RWPE2 (cell line): ENCODE data around the gene ANTXRL.
A peak's percentile ranks its signal among the peaks of the same experiment; 100 is the strongest.

Experiments
- ATAC-seq: fragments of 200-7000 bp; cut with Tn5 transposase; 3 replicates; pipeline ENCODE4 v1.9.1; 2021; ENCODE audit warnings: low read depth
- DNase-seq: peaks from one replicate; pipeline ENCODE4 v3.0.0-alpha.2; 2020; ENCODE audit warnings: low spot score
- H3K27ac ChIP-seq: fragments of 450-650 bp; 2 replicates; pipeline ENCODE4 v1.5.1; 2017; ENCODE audit warnings: mild to moderate bottlenecking; ENCODE audit not compliant: poor library complexity, severe bottlenecking
- H3K27me3 ChIP-seq: fragments of 250-450 bp; sonication (Bioruptor Pico); 2 replicates; pipeline ENCODE4 v1.5.1; 2021; ENCODE audit warnings: mild to moderate bottlenecking, moderate library complexity; ENCODE audit not compliant: insufficient read depth, poor library complexity, severe bottlenecking
- H3K36me3 ChIP-seq: fragments of 250-450 bp; sonication (Bioruptor Pico); 2 replicates; pipeline ENCODE4 v1.5.1; 2020; ENCODE audit warnings: low read depth, mild to moderate bottlenecking, moderate library complexity
- H3K4me1 ChIP-seq: fragments of 250-450 bp; sonication (Bioruptor Pico); 2 replicates; pipeline ENCODE4 v1.5.1; 2021; ENCODE audit warnings: mild to moderate bottlenecking, moderate library complexity; ENCODE audit not compliant: insufficient read depth, poor library complexity, severe bottlenecking
- H3K4me3 ChIP-seq: fragments of 250-450 bp; sonication (Bioruptor Pico); 2 replicates; pipeline ENCODE4 v1.5.1; 2021; ENCODE audit warnings: mild to moderate bottlenecking, moderate library complexity; ENCODE audit not compliant: severe bottlenecking
- H3K9me3 ChIP-seq: fragments of 250-450 bp; sonication (Bioruptor Pico); 2 replicates; pipeline ENCODE4 v1.5.1; 2021; ENCODE audit warnings: mild to moderate bottlenecking, moderate library complexity; ENCODE audit not compliant: severe bottlenecking
- CTCF ChIP-seq: fragments of 450-650 bp; IDR thresholded peaks from one replicate; pipeline ENCODE4 v1.5.1; 2017; ENCODE audit warnings: mild to moderate bottlenecking, moderate library complexity; ENCODE audit not compliant: poor library complexity, severe bottlenecking

The ANTXRL gene

GRCh38 chr10:46283580-46284285 is 3.1 kb upstream of the ANTXRL start:
- no peak for TF ChIP-seq CTCF
- Histone ChIP-seq H3K27ac (no peak overlapping the region), H3K9me3 (no peaks in the 10 kb centered on the region), H3K4me1 (no peaks in the 10 kb centered on the region), H3K4me3 (peak overlapping the region; percentile 69), H3K36me3 (no peaks in the 10 kb centered on the region), H3K27me3 (peaks cover 11% of the 10 kb centered on the region)
- DNase-seq (no peak), ATAC-seq (no peak)

DNA sequence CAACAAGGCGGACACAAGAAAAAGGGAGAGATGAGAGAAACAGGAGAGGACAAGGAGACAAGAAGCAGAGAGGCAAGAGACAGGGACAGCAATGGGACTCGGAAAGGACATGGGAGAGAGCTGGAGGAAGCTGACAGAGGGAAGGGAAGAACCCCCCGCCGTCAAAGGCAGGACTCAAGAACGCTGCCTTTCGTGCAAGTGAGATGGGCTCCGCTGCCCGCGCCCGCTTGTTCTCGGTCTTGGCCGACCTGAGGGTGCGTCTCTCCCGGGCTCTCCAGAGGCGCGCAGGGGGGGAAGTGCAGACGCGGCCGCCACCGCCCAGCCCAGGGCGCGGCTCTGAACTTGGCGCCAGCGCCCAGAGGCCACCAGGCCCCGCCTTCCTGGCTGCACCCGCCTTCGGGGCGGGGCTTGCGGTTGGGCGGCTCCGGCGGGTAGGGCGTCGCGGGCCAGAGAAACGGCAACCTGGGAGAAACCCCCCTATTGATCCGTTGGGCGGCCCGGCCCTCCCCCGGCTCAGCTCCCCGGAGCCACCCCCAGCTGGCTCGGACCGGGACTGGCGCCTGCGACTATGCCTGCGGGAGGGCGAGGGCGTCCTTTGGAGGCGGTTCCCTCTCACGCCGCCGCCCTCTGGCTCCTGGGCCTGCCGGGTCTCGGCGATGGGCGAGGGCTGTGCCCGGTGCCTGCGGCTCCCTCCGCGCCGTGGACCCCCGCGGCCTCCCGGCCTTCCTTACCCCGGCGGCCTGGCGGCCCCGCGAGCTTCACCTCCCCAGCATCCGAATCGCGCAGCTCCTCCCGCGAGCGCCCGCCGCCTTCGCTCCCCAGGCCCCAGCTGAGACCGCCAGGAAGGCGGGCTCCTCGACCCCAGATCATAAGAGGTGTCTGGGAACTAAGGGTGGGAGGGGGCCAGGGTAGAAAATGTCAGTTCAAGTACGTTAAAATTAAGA is 2.2 kb upstream of the ANTXRL start:
- Histone ChIP-seq H3K4me3 (peak overlapping the region; percentile 69), H3K9me3 (no peaks in the 10 kb centered on the region), H3K4me1 (no peaks in the 10 kb centered on the region), H3K36me3 (no peaks in the 10 kb centered on the region), H3K27ac (peak overlapping the region; percentile 7), H3K27me3 (peaks cover 11% of the 10 kb centered on the region)
- no peak for TF ChIP-seq CTCF
- DNase-seq (peak; percentile 74), ATAC-seq (peak; percentile 87)

GRCh38 chr10:46285300-46285699 is 1.5 kb upstream of the ANTXRL start:
- Histone ChIP-seq H3K4me1 (no peaks in the 10 kb centered on the region), H3K27ac (no peak overlapping the region), H3K4me3 (peak overlapping the region; percentile 69), H3K9me3 (no peaks in the 10 kb centered on the region), H3K36me3 (no peaks in the 10 kb centered on the region), H3K27me3 (peaks cover 11% of the 10 kb centered on the region)
- no peak for TF ChIP-seq CTCF
- ATAC-seq (no peak), DNase-seq (no peak)

DNA sequence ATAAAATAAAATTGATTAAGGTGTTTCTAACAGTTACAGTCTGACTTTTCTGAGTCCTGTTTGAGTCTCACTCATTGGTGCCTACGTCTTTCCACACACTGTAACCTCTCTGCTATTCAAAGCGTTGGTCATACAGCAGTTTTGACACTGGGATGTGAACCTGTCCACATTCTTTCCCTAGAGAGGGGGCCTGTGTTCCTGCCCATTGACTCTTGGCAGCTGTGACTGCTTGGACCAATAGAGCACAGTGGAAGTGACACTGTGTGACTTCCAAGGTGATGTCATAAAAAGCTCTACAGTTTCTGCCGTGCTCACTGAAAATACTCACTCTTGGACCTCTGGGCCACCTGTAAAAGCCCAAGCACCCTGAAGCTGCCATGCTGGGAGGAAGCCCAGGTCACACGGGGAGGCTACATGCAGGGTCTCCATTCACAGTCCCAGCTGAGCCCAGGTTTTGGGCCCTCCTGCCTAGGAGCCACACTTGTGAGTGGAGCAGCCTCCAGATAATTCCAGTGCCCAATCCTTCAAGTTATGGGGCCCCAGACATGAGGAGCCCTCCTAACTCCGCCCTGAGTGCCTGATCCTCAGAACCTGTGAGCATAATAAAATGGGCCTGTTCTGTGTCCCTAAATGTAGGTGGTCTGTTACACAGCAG is 704 bp upstream of the ANTXRL start:
- Histone ChIP-seq H3K4me1 (no peaks in the 10 kb centered on the region), H3K27ac (no peak overlapping the region), H3K27me3 (peaks cover 11% of the 10 kb centered on the region), H3K36me3 (no peaks in the 10 kb centered on the region), H3K4me3 (no peak overlapping the region), H3K9me3 (no peaks in the 10 kb centered on the region)
- ATAC-seq (no peak), DNase-seq (peak; percentile 28)
- TF ChIP-seq CTCF = no peak
